Endothelial cell of umbilical vein (primary cell): ENCODE results near the gene NADK. TPM values are rescaled to one million over a fixed set of nuclear protein-coding genes. Genes with fewer than 3 reads are reported as not detected.

Experiments used
- BruUV-seq: library from RNA; stranded (reverse); fragments of 400-500 nt; replicated peaks from 2 replicates; lab custom pipeline; 2021; lab: Mats Ljungman, UMichigan
- CTCF ChIA-PET: fragments of 300-600, 350-600 bp; sonication (Branson Sonifier 250); formaldehyde crosslinking; loops from one replicate; lab custom pipeline; 2021; ENCODE audit warnings: antibody characterized with exemption, inconsistent platforms; lab: Charles Lee
- POLR2A ChIA-PET: fragments of 300-600, 350-600 bp; sonication (Branson Sonifier 250); formaldehyde crosslinking; loops from one replicate; lab custom pipeline; 2021; ENCODE audit warnings: antibody characterized with exemption, inconsistent platforms; lab: Charles Lee
- DNase-seq: peaks from one replicate; pipeline ENCODE4 v3.0.0-alpha.2; 2011; ENCODE audit warnings: low read depth, low spot score
- FAIRE-seq: peaks from 2 replicates; lab custom pipeline; 2011; peaks lifted over from hg19 to GRCh38; lab: Jason Lieb, UNC
- H2AFZ ChIP-seq: 2 replicates; pipeline ENCODE4 v1.6.0; 2012; ENCODE audit warnings: low read depth, low read length, control low read depth, inconsistent platforms
- H3K27ac ChIP-seq: 2 replicates; pipeline ENCODE4 v1.5.1; 2011; ENCODE audit warnings: low read depth, mild to moderate bottlenecking, control low read depth, low read length, moderate library complexity; ENCODE audit not compliant: insufficient read depth
- H3K27me3 ChIP-seq, 2 experiments: 2 replicates each; pipeline versions ENCODE4 v1.6.0 to v1.6.1; 2011; ENCODE audit warnings: low read length in 2 of 2, mixed read lengths in 1 of 2; ENCODE audit not compliant: control insufficient read depth in 2 of 2, insufficient read depth in 2 of 2
- H3K36me3 ChIP-seq, 2 experiments: 2 replicates in 1 of 2; 3 replicates in 1 of 2; pipeline ENCODE4 v1.5.1; 2011; ENCODE audit warnings: low read length in 2 of 2, mild to moderate bottlenecking in 1 of 2, moderate library complexity in 1 of 2; ENCODE audit not compliant: control insufficient read depth in 2 of 2, insufficient read depth in 2 of 2; ENCODE audit errors: extremely low read depth in 1 of 2
- H3K4me1 ChIP-seq: 3 replicates; pipeline ENCODE4 v1.5.1; 2011; ENCODE audit warnings: mild to moderate bottlenecking, low read length; ENCODE audit not compliant: control insufficient read depth, insufficient read depth; ENCODE audit errors: extremely low read depth
- H3K4me2 ChIP-seq: 2 replicates; pipeline ENCODE4 v1.6.1; 2011; ENCODE audit warnings: low read length, control low read depth, mixed read lengths; ENCODE audit not compliant: insufficient read depth
- H3K4me3 ChIP-seq, 3 experiments: fragments of 200-600 bp in 1 of 3; sonication (generic), shearing (Covaris generic) in 1 of 3; replicated peaks in 1 of 3; 2 replicates each; pipeline ENCODE4 v1.5.1; 2011 to 2016; ENCODE audit warnings: control low read depth in 3 of 3, low read length in 3 of 3, mild to moderate bottlenecking in 2 of 3, inconsistent platforms in 1 of 3, low read depth in 1 of 3, moderate library complexity in 1 of 3; ENCODE audit not compliant: insufficient read depth in 1 of 3
- H3K79me2 ChIP-seq: 2 replicates; pipeline ENCODE4 v1.6.0; 2012; ENCODE audit warnings: low read length, inconsistent platforms; ENCODE audit not compliant: control insufficient read depth, insufficient read depth
- H3K9ac ChIP-seq: replicated peaks from 2 replicates; pipeline ENCODE3; 2011; ENCODE audit warnings: low read length, control low read depth; ENCODE audit not compliant: insufficient read depth; ENCODE audit errors: extremely low read depth
- H3K9me1 ChIP-seq: replicated peaks from 3 replicates; pipeline ENCODE4 v1.6.0; 2011; ENCODE audit warnings: mild to moderate bottlenecking, low read length; ENCODE audit not compliant: control insufficient read depth, insufficient read depth; ENCODE audit errors: extremely low read depth
- H3K9me3 ChIP-seq: replicated peaks from 2 replicates; pipeline ENCODE4 v1.5.1; 2012; ENCODE audit warnings: low read length, inconsistent platforms; ENCODE audit not compliant: control insufficient read depth, insufficient read depth
- H4K20me1 ChIP-seq: replicated peaks from 2 replicates; pipeline ENCODE3; 2011; ENCODE audit warnings: mild to moderate bottlenecking, low read length; ENCODE audit not compliant: control insufficient read depth, insufficient read depth; ENCODE audit errors: extremely low read depth
- EZH2 ChIP-seq: IDR thresholded peaks from 2 replicates; pipeline ENCODE4 v1.6.1; 2012; ENCODE audit warnings: borderline replicate concordance, low read depth, mild to moderate bottlenecking, moderate library complexity, low read length, inconsistent platforms; ENCODE audit not compliant: severe bottlenecking
- FOS ChIP-seq: IDR thresholded peaks from 2 replicates; pipeline ENCODE4 v1.6.1; 2011; ENCODE audit warnings: mild to moderate bottlenecking, low read length, moderate library complexity, borderline replicate concordance; ENCODE audit not compliant: insufficient read depth
- GATA2 ChIP-seq: IDR thresholded peaks from 2 replicates; pipeline ENCODE4 v1.7.0; 2011; ENCODE audit warnings: low read depth, mild to moderate bottlenecking, moderate library complexity, mixed read lengths, low read length; ENCODE audit not compliant: insufficient read length, insufficient read depth
- JUN ChIP-seq: IDR thresholded peaks from 2 replicates; pipeline ENCODE4 v1.6.1; 2011; ENCODE audit warnings: borderline replicate concordance, low read depth; ENCODE audit not compliant: insufficient read length, insufficient read depth
- MAX ChIP-seq: IDR thresholded peaks from 2 replicates; pipeline ENCODE4 v1.6.1; 2011; ENCODE audit not compliant: insufficient read depth, insufficient read length
- MYC ChIP-seq: IDR thresholded peaks from one replicate; pipeline ENCODE4 v1.6.1; 2011; ENCODE audit warnings: mild to moderate bottlenecking, low read depth, low read length
- POLR2A ChIP-seq: IDR thresholded peaks from 2 replicates; pipeline ENCODE4 v1.6.1; 2012; ENCODE audit warnings: low read depth, mild to moderate bottlenecking, control low read depth, low read length
- POLR2AphosphoS5 ChIP-seq: IDR thresholded peaks from 2 replicates; pipeline ENCODE4 v1.6.1; 2012; ENCODE audit warnings: low read depth, mild to moderate bottlenecking, control low read depth, low read length, moderate library complexity; ENCODE audit not compliant: insufficient read depth
- dilution Hi-C: fragments of 300-500 bp; cut with MboI; formaldehyde crosslinking; loops from one replicate; pipeline ENCODE4 v1.15.0; 2019; ENCODE audit warnings: low sequenced_read_pairs; ENCODE audit not compliant: extremely low pct_ligation_motif_present
- intact Hi-C: fragments of 100-400 bp; cut with micrococcal nuclease; formaldehyde crosslinking; loops from one replicate; pipeline ENCODE4 v1.10.0; 2022
- polyA plus RNA-seq, 4 experiments: library from polyadenylated mRNA; depleted of rRNA in 3 of 4; stranded (reverse) in 3 of 4; unstranded in 1 of 4; fragments of >200 nt; gene quantifications; 2 replicates each; pipeline versions ENCODE4 v1.2.1 to v1.2.3, GENCODE V29; 2011 to 2012; ENCODE audit warnings: missing spikeins in 1 of 4
- total RNA-seq: library from RNA; stranded (reverse); gene quantifications from 2 replicates; pipeline ENCODE4 v1.2.3, GENCODE V29; 2021
- TF ChIP-seq, protein P1 (sequence below), 2 donors: IDR thresholded peaks; 1 replicate in 1 of 2; 2 replicates in 1 of 2; pipeline ENCODE4 v1.5.1; 2011; ENCODE audit warnings: low read length in 2 of 2, mild to moderate bottlenecking in 2 of 2, moderate library complexity in 2 of 2, control low read depth in 1 of 2, inconsistent platforms in 1 of 2, low read depth in 1 of 2; ENCODE audit not compliant: insufficient read depth in 1 of 2; ENCODE audit errors: extremely low read depth in 1 of 2

NADK gene
- total and polyA plus RNA-seq, 2 donors (not counting 3 experiments of a cell fraction or from before 2014, with no cell fraction given), result 68.5 to 88.8 TPM

DNA sequence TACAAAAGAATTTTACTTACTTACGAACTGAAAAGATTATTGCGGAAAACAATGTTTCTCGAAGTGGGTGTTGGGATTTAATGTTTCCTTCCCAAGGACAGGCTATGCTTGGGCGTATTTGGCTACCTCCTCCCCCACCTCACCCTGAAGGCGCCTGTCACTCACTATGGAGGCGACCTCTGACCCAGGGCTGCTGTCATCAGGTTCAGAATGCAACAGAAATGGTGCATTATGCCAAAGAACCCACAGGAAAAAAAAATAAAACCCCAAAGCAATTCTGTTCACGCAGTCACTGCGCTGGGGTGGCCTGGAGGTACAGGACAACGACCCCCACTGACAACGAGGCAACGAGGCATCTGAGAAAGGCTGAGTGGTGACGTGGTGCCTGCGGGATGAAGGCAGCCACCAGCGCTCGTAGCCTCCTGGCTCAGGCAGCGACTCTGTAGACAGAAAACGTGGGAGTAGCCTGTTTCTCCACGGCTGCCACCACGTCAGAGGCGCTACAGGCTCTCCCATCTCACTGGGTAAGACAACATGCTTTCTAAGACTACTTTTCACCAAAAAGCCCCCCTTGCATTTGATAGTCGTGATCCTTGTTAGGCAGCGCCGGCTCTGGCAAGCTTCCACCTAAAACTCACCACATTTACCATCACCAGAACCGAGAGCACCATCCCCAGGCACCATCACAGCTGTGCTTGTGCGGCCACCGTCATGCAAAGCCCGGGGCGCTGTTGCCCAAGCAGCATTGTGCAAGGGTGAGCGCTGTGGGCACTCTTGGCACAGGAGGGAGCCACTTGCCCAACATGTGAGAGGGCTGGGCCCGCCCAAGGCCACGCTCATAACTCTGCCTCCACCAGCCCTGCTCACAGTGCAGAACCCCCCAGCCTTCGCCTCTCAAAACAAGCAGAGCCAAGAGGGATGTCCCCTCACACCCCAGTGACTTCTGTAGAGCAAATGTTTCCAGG is 14.3 kb downstream of the NADK start:
- DNase-seq (no peak), FAIRE-seq (no peak)
- Histone ChIP-seq H2AFZ (no peak overlapping the region), H3K27ac (no peak overlapping the region), H3K9me1 (no peaks in the 10 kb centered on the region), H4K20me1 (no peaks in the 10 kb centered on the region), H3K9me3 (no peaks in the 10 kb centered on the region), H3K36me3 (peaks cover 0 to 26% of the 10 kb centered on the region in 2 experiments), H3K4me2 (no peak overlapping the region), H3K27me3 (no peaks in the 10 kb centered on the region), H3K79me2 (peaks cover 32% of the 10 kb centered on the region), H3K4me1 (no peaks in the 10 kb centered on the region), H3K4me3 (no peak overlapping the region), H3K9ac (no peak overlapping the region)
- CTCF ChIA-PET, result no interaction called here
- POLR2A ChIA-PET, result no interaction called here
- TF ChIP-seq JUN, result no peak
- no peak for TF ChIP-seq GATA2
- TF ChIP-seq POLR2AphosphoS5, result no peak
- no peak for TF ChIP-seq MAX
- TF ChIP-seq MYC, result no peak
- TF ChIP-seq FOS, result no peak
- TF ChIP-seq EZH2, result no peak
- no peak for TF ChIP-seq POLR2A
- TF ChIP-seq, protein P1, sequence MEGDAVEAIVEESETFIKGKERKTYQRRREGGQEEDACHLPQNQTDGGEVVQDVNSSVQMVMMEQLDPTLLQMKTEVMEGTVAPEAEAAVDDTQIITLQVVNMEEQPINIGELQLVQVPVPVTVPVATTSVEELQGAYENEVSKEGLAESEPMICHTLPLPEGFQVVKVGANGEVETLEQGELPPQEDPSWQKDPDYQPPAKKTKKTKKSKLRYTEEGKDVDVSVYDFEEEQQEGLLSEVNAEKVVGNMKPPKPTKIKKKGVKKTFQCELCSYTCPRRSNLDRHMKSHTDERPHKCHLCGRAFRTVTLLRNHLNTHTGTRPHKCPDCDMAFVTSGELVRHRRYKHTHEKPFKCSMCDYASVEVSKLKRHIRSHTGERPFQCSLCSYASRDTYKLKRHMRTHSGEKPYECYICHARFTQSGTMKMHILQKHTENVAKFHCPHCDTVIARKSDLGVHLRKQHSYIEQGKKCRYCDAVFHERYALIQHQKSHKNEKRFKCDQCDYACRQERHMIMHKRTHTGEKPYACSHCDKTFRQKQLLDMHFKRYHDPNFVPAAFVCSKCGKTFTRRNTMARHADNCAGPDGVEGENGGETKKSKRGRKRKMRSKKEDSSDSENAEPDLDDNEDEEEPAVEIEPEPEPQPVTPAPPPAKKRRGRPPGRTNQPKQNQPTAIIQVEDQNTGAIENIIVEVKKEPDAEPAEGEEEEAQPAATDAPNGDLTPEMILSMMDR (IDR thresholded peaks at IDR 0.05; ENCODE audit: extremely low read depth in 1 of 2, insufficient read depth in 1 of 2, low read depth in 1 of 2, low read length in 2 of 2), result no peak
- dilution Hi-C loops, result no loop called here
- no TSS peak for BruUV-seq
- intact Hi-C loops, result no loop called here
